NCI-H748 (cell line): ENCODE results near the gene CRISPLD2.

Experiments
- DNase-seq: peaks from one replicate; lab custom pipeline; 2025; ENCODE audit not compliant: unreplicated experiment; lab: John Stamatoyannopoulos, UW

Gene CRISPLD2

DNA sequence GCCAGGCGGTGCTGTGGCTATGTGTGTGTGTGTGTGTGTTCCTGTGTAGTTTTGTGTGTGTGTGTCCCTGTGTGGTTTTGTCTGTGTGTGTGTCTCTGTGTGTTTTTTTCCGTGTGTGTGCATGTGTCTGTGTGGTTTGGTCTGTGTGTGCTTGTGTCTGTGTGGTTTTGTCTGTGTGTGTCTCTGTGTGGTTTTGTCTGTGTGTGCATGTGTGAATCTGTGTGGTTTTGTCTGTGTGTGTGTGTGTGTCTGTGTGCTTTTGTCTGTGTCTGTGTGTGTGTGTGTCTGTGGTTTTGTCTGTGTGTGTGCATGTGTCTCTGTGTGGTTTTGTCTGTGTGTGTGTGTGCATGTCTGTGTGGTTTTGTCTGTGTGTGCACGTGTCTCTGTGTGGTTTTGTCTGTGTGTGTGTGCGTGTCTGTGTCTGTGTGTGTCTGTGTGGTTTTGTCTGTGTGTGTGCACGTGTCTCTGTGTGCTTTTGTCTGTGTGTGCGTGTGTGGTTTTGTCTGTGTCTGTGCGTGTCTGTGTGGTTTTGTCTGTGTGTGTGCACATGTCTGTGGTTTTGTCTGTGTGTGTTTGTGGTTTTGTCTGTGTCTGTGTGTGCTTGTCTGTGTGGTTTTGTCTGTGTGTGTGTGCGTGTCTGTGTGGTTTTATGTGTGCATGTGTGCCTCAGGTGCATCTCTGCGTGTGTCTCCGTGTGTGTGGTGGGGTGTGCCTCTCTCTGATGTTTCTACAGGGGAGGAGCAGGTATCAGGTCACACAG, 129.2 kb downstream of the CRISPLD2 start:
- no peak for DNase-seq

DNA sequence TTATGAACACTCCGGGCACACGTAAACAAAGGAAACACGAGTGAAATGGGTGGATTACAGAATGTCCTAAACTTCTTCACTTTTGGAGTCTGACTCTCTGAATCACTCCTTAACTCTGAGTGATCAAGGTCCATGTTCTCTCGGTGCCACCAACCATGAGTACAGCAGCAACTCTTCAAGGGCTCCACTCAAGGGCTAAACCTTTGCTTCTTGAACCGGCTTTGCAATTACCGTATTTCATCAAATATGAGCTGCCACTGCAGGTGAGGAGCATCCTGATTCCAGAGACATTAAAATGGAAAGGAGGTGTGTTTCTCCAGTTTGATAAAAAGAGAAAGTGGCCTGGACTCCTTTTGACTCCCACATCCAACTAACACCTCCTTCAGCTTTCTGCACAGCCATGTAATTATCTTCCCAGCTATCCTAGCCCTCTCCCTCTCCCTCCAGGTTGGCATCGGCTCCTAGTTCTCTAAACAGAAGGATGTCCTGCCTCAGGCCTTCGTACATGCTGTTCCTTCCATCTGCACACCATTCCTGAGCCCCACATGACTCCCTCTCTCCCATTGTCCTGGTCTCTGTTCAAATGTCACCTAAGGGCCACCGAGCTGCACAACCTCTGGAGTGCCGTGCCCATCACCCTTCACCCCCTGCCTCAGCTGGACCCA, 130.1 kb downstream of the CRISPLD2 start:
- no peak for DNase-seq

DNA sequence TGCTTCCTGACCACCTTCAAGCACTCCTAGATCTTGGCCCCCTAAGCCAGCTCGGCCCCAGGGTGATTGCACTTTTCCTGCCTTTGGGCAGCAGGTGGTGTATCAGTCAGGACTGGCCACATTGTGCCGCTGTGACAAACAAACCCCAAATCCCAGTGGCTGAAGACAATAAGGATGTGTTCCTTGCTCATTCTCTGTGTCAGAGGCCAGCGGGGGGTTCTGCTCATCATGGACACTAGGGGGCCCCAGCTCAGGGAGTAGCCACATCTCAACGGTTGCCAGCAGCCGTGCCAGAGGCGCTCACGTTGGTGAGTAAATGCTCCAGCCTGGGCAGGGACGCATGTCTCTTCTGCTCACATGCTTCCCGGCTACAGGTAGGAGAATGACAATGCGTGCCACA, 131.1 kb downstream of the CRISPLD2 start:
- DNase-seq, result peak; percentile 9

DNA sequence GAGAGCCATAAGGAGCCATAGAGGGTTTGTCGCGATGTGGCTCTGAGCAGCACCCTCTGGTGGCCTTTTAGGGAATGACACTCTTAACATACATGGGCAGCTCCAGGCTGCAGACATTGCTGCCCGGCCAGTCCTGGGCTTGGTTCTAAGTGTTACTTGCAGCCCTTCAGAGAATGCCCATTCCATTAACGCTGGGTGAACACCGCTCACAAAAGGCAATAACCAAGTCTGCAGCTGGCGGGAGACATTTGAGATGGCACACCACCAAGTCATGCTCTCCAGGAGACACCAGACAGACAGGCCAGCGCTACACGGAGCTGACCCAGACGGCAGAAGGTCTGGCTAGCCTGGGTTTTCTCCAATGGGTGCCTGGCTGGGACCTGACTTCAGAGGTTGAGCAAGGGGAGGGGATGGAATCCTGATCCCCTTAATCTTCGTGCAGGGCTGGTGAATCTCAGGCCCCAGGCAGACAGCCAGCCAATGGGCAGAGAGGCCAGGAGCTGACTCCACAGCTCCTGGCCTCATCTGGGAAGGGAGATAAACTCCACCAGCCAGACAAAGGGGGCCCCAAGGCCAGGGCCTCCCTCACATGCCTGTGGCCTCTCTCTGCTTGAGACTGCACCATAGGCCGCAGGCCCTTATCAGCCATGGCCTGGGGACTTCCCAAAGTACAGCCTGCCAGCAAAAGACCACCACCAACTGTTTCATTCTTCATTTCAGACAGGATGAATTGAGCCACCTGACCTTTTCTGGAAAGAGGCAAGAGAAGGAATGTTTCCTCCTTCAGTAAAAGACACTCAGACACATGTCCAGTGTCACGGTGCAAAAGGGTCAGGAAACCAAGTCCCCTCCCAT, 132.8 kb downstream of the CRISPLD2 start:
- DNase-seq, result peak; percentile 66

DNA sequence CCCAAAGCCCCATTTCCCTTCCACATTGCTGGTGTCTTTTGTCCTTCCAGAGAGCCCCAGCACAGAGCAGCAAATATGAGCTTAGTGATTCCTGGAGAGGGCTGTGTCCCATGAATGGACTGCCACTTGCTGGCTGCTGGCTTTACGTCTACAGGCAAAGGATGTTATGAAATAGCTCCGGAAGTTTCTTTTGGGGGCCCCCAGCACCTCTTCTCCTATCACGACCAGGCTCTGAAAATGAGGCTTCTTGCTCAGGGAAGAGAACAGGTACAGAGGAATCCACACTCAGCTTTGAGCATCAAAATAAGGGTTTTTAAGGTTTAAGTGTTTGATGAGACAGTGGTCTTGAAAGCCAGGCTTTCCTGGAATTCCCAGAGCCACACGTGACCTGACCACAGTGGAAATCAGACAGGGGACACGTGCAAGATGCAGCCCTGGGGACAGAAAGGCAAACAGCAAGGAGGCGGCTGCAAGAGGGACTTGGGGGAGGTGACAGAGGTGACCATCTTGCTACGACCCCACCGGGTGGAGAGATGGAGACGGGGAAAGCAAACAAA, 133.5 kb downstream of the CRISPLD2 start:
- no peak for DNase-seq

DNA sequence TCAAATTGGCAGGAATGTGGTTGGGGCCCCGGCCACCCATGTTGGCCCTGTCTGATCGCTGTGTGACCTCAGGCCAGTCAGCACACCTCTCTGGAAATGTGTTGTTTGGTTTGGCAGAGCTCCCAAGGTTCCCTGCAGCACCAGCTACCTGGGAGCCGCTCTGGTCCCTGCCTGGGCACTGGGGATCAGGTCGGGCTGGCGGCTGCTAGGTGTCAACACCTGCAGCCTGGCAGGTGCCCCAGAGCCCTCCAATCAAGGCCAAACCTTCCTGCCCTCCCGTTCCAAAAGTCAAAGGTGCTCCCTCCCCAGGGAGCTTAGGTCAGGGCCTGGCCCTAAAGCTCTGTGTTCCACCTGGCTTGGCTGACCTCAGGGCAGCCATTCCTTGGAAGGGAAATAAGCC, 135.6 kb downstream of the CRISPLD2 start:
- DNase-seq, result no peak

DNA sequence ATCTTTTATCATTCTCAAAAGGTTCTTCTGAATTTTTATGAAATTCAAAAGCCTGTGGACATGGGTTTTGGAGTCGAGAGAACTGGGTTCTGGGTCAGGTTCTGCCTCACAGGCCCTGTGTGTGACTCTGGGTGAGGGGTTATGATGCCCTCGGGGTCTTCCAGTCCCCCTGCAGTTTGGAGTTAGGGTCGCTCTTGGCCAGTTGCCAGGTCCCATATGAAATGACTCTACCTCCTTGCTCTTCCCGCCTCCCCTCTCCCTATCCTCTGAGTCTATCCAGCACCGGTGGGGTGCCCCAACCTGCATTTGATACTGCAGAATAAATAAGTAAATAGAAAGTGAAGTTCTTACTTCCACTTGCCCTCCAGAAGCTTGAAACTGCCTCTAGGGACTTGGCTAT, 137.4 kb downstream of the CRISPLD2 start:
- DNase-seq, result no peak

DNA sequence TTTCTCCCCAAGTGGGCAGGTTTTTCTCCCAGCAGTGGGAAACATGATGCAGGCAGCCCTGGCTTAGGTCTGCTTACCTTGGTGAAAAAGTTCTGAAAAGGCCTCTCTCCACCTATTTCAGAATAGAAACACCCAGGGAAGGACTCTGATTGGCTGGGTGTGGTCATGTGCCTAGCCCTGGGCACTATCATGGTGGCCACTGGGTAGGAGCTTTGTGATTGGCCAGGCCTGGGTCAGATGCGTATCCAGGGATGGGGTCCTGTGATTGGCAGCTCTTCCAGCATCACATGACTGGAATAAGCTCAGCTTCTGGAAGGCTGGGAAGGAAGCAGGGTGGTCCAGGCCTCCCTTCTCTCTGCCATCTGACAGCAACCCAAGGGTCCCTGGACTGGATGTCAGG, 138.0 kb downstream of the CRISPLD2 start:
- DNase-seq, result no peak
